ENCODE results near the gene ATOH7. TPM values are rescaled to one million over a fixed set of nuclear protein-coding genes. Genes with fewer than 3 reads are reported as not detected.

ATOH7 gene
- total RNA-seq, 1 experiment from 2014 or later, result 0.31 TPM

DNA sequence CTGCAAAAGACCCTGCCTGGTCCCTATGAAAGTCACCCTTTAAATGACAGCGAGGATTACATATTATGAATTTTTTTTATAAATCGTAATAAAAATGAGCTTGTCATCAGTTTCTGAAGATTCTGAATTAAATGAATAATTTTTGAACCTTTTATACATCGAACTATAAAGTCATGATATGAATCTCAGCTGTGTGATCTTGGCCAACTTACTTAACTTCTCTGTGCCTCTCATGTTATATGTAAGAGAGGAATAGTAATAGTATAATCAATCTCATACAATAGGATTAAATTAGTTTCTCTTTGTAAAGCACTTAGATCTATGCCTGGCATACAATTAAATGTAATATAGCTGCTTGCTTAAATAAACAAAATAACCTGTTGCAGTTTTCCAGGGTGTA lies 5.3 kb upstream of the ATOH7 start:
- no peak overlapping the region for H3K27ac Mint-ChIP-seq
- DNase-seq (ENCODE audit: low spot score) (no peak), ATAC-seq (no peak)
- H3K4me3 Mint-ChIP-seq, result no peak overlapping the region
- H3K36me3 Mint-ChIP-seq, result no peaks in the 10 kb centered on the region
- H3K9me3 Mint-ChIP-seq, result no peaks in the 10 kb centered on the region
- TF ChIP-seq NR3C1 (CRISPR knock-in tag; conservative IDR thresholded peaks at IDR 0.05; ENCODE audit: low read depth) (no peak), KAT7 (CRISPR knock-in tag; IDR thresholded peaks at IDR 0.05; ENCODE audit: borderline replicate concordance) (no peak)
- TF ChIP-seq, protein P1, sequence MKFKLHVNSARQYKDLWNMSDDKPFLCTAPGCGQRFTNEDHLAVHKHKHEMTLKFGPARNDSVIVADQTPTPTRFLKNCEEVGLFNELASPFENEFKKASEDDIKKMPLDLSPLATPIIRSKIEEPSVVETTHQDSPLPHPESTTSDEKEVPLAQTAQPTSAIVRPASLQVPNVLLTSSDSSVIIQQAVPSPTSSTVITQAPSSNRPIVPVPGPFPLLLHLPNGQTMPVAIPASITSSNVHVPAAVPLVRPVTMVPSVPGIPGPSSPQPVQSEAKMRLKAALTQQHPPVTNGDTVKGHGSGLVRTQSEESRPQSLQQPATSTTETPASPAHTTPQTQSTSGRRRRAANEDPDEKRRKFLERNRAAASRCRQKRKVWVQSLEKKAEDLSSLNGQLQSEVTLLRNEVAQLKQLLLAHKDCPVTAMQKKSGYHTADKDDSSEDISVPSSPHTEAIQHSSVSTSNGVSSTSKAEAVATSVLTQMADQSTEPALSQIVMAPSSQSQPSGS (CRISPR knock-in tag; IDR thresholded peaks at IDR 0.05; ENCODE audit: borderline replicate concordance, low read depth), result no peak
- TF ChIP-seq, protein P2, sequence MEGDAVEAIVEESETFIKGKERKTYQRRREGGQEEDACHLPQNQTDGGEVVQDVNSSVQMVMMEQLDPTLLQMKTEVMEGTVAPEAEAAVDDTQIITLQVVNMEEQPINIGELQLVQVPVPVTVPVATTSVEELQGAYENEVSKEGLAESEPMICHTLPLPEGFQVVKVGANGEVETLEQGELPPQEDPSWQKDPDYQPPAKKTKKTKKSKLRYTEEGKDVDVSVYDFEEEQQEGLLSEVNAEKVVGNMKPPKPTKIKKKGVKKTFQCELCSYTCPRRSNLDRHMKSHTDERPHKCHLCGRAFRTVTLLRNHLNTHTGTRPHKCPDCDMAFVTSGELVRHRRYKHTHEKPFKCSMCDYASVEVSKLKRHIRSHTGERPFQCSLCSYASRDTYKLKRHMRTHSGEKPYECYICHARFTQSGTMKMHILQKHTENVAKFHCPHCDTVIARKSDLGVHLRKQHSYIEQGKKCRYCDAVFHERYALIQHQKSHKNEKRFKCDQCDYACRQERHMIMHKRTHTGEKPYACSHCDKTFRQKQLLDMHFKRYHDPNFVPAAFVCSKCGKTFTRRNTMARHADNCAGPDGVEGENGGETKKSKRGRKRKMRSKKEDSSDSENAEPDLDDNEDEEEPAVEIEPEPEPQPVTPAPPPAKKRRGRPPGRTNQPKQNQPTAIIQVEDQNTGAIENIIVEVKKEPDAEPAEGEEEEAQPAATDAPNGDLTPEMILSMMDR (IDR thresholded peaks at IDR 0.05), result no peak
- H3K4me1 Mint-ChIP-seq, result peaks cover 1% of the 10 kb centered on the region; the same call in 1 of the 2 replicates
- ChIA-PET POLR2A (no interaction called here), CTCF (interaction anchor here (1.1 kb wide), 1 partner anchor 24 kb away, joined by 3 read pairs; no protein-coding TSS in a partner anchor)
- peaks cover 31% of the 10 kb centered on the region for H3K27me3 Mint-ChIP-seq (ENCODE audit: low read depth)

DNA sequence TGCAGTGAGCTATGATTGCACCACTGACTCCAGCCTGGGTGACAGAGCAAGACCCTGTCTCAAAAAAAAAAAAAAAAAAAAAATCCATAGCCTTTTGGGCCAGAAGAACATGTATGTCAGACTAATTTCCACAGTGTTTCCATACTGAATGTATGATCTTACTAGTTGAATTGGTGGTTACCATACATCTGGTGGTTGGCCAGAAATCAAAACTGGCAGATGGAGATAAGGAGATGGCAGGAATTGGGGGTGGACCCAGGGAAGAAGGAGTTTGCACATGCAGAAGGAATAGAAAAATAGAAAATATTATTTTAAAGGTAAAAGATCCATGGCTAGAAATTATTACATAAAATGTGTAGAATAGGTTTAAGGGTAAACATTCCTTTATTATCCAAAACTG lies 3.7 kb upstream of the ATOH7 start:
- no peak for ATAC-seq
- CTCF ChIA-PET, result no interaction called here
- TF ChIP-seq FOXK1 (CRISPR knock-in tag; IDR thresholded peaks at IDR 0.05) (no peak), NFE2L1 (CRISPR knock-in tag; IDR thresholded peaks at IDR 0.05) (no peak), ZNF423 (CRISPR knock-in tag; IDR thresholded peaks at IDR 0.05) (no peak), NFATC4 (CRISPR knock-in tag; IDR thresholded peaks at IDR 0.05) (no peak), PRRX2 (CRISPR knock-in tag; IDR thresholded peaks at IDR 0.05) (no peak), CREM (CRISPR knock-in tag; IDR thresholded peaks at IDR 0.05) (no peak), SP1 (CRISPR knock-in tag; conservative IDR thresholded peaks at IDR 0.05) (no peak), CBFB (CRISPR knock-in tag; IDR thresholded peaks at IDR 0.05; ENCODE audit: low read depth) (no peak)
- TF ChIP-seq, protein P3, sequence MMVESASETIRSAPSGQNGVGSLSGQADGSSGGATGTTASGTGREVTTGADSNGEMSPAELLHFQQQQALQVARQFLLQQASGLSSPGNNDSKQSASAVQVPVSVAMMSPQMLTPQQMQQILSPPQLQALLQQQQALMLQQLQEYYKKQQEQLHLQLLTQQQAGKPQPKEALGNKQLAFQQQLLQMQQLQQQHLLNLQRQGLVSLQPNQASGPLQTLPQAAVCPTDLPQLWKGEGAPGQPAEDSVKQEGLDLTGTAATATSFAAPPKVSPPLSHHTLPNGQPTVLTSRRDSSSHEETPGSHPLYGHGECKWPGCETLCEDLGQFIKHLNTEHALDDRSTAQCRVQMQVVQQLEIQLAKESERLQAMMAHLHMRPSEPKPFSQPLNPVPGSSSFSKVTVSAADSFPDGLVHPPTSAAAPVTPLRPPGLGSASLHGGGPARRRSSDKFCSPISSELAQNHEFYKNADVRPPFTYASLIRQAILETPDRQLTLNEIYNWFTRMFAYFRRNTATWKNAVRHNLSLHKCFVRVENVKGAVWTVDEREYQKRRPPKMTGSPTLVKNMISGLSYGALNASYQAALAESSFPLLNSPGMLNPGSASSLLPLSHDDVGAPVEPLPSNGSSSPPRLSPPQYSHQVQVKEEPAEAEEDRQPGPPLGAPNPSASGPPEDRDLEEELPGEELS (CRISPR knock-in tag; IDR thresholded peaks at IDR 0.05), result no peak
- H3K4me1 Mint-ChIP-seq, result peaks cover 10% of the 10 kb centered on the region
- peaks cover 42% of the 10 kb centered on the region for H3K27me3 Mint-ChIP-seq (ENCODE audit: low read depth)
- H3K4me3 Mint-ChIP-seq, result no peak overlapping the region
- no peak overlapping the region for H3K27ac Mint-ChIP-seq
- H3K9me3 Mint-ChIP-seq, result no peaks in the 10 kb centered on the region
- no peaks in the 10 kb centered on the region for H3K36me3 Mint-ChIP-seq
- POLR2A ChIA-PET, result interaction anchor here (0.6 kb wide), 1 partner anchor 183 kb away, joined by 6 read pairs; no protein-coding TSS in a partner anchor
- no peak for DNase-seq (ENCODE audit: low spot score)

DNA sequence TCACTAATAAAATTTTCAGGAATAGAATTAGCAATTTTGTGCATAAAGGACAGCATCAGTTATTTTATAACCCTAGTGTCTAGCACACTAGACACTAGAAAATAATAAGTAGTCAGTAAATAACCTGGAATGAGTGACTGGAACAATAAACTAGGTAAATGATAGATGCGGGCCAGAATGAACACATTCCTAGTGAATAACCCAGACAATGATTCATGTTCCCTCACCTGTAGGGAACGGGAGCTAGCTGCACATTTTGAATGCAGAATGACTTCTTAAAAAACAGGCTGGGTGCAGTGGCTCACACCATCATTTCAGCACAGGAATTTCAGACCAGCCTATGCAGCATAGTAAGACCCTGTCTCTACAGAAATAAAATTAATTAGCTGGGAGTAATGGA lies 3.2 kb upstream of the ATOH7 start:
- no peak overlapping the region for H3K4me3 Mint-ChIP-seq
- ATAC-seq, result no peak

More for the DNA sequence above, 3.2 kb upstream of the ATOH7 start:
- TF ChIP-seq, protein P4, sequence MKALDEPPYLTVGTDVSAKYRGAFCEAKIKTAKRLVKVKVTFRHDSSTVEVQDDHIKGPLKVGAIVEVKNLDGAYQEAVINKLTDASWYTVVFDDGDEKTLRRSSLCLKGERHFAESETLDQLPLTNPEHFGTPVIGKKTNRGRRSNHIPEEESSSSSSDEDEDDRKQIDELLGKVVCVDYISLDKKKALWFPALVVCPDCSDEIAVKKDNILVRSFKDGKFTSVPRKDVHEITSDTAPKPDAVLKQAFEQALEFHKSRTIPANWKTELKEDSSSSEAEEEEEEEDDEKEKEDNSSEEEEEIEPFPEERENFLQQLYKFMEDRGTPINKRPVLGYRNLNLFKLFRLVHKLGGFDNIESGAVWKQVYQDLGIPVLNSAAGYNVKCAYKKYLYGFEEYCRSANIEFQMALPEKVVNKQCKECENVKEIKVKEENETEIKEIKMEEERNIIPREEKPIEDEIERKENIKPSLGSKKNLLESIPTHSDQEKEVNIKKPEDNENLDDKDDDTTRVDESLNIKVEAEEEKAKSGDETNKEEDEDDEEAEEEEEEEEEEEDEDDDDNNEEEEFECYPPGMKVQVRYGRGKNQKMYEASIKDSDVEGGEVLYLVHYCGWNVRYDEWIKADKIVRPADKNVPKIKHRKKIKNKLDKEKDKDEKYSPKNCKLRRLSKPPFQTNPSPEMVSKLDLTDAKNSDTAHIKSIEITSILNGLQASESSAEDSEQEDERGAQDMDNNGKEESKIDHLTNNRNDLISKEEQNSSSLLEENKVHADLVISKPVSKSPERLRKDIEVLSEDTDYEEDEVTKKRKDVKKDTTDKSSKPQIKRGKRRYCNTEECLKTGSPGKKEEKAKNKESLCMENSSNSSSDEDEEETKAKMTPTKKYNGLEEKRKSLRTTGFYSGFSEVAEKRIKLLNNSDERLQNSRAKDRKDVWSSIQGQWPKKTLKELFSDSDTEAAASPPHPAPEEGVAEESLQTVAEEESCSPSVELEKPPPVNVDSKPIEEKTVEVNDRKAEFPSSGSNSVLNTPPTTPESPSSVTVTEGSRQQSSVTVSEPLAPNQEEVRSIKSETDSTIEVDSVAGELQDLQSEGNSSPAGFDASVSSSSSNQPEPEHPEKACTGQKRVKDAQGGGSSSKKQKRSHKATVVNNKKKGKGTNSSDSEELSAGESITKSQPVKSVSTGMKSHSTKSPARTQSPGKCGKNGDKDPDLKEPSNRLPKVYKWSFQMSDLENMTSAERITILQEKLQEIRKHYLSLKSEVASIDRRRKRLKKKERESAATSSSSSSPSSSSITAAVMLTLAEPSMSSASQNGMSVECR (CRISPR knock-in tag; IDR thresholded peaks at IDR 0.05; ENCODE audit: borderline replicate concordance), result no peak
- TF ChIP-seq JAZF1 (CRISPR knock-in tag; IDR thresholded peaks at IDR 0.05) (no peak), SMAD3 (CRISPR knock-in tag; IDR thresholded peaks at IDR 0.05; ENCODE audit: borderline replicate concordance) (no peak)
- no peak overlapping the region for H3K27ac Mint-ChIP-seq
- no peaks in the 10 kb centered on the region for H3K36me3 Mint-ChIP-seq
- peaks cover 11% of the 10 kb centered on the region for H3K4me1 Mint-ChIP-seq
- ChIA-PET CTCF (no interaction called here), POLR2A (interaction anchor here (0.6 kb wide), 1 partner anchor 182 kb away, joined by 6 read pairs; no protein-coding TSS in a partner anchor)
- no peak for DNase-seq (ENCODE audit: low spot score)
- no peaks in the 10 kb centered on the region for H3K9me3 Mint-ChIP-seq
- peaks cover 47% of the 10 kb centered on the region for H3K27me3 Mint-ChIP-seq (ENCODE audit: low read depth)
